HG02981 (cell line): ENCODE data around the gene PHYHD1.
"Not testable (repeated sequence)": the region's sequence is repeated elsewhere in the genome, so short reads cannot be mapped to it uniquely, and the experiment has no call there.

Experiments used
- ATAC-seq: cut with Tn5 transposase; IDR thresholded peaks from one replicate; pipeline ENCODE4 v1.9.1; 2021; ENCODE audit warnings: mild to moderate bottlenecking, moderate library complexity; ENCODE audit not compliant: unreplicated experiment

The PHYHD1 gene

GRCh38 chr9:128919402-128920089 lies 1.2 kb upstream of the PHYHD1 start:
- ATAC-seq = no peak

GRCh38 chr9:128921881-128922763 lies 1.3 kb downstream of the PHYHD1 start:
- ATAC-seq = no peak

- no peak for ATAC-seq
Measured at GRCh38 chr9:128923493-128923883, 2.7 kb downstream of the PHYHD1 start.

DNA sequence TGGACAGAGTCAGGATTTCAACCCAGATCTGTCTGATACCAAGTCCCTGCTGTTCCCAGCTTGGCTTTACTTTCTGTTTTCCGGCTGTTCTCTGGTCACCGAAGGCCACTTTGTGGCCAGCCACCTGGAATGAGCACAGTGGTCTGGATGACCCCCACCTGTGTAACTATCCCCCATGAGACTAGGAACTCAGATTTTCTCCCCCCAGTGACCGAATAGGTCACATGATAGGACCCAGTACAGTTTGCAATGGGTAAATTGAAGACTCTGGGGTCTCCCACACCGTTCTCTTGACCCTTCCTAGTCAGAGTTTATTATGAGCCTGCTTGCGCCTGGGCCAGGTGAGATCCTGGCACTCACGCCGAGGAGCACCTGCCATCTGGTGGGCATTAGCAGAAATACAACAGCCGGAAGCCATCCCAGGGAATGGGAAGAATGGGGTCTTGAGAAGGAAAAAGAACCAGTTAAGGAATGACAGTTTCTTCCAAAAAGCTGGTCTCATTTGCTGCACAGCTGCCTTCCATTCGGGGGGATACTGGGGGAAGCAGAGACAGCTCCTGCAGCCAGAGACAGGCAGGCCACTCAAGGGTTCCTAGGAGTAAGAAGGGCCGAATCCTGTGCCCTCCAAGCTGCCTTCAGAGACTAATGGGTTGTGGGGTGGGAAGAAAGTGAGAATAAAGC lies 7.1 kb downstream of the PHYHD1 start:
- no peak for ATAC-seq

GRCh38 chr9:128928624-128929023 lies 7.8 kb downstream of the PHYHD1 start:
- ATAC-seq = no peak

- no peak for ATAC-seq
Measured at GRCh38 chr9:128929560-128929959, 8.8 kb downstream of the PHYHD1 start.

GRCh38 chr9:128933731-128934130 lies 12.9 kb downstream of the PHYHD1 start:
- no peak for ATAC-seq

DNA sequence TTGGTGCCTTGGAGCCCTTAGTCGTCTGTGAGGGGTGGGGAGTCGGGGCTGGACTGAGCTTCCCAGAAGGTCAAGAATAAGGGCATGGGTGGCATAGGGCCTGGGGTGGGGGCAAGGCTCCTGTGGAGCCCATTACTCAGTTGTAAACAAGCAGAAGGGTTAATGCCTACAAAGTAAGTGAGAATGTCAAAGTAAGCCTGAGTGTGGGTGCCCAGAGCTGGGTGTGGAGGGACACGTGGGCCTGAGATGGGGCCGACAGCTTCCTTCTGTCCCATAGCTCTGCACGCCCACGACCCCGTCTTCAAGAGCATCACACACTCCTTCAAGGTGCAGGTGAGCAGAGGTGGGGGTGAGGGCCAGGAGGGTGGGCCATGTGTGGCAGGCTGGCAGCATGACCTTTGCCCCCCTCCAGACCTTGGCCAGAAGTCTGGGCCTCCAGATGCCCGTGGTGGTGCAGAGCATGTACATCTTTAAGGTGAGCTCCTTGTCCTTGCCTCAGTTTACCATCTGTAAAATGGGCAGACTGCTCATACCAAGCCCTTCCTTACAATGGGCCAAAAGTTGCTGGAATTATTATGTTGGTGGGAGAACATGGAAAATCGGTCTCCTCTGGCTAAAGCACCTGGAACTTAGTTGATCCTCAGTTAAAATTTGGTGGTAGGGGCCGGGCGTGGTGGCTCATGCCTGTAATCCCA lies 15.5 kb downstream of the PHYHD1 start:
- ATAC-seq = no peak

GRCh38 chr9:128937310-128938165 lies 16.8 kb downstream of the PHYHD1 start:
- ATAC-seq = no peak

DNA sequence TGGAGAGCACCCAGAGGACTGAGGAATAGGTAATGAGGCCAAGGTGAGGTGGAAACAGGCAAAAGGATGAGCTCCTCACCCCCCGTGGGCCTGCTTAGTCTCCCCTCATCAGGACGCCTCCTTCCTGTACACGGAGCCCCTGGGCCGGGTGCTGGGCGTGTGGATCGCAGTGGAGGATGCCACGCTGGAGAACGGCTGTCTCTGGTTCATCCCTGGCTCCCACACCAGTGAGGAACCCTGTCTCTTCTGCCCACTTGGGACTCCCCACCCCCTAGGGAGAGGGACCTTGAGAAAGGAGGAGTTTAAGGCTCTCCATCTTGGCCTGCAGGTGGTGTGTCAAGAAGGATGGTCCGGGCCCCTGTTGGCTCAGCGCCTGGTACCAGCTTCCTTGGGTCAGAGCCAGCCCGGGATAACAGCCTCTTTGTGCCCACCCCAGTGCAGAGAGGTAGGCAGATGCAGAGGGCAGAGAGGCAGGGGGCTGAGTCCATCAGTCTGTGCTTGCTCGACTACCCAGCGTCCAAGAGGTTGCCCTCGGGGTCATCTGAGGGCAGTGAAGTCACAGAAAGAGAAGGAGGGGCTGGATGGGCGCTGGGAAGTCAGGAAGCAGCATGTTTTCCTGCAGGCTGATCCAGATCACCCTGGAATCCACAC lies 19.6 kb downstream of the PHYHD1 start:
- no peak for ATAC-seq

- ATAC-seq = no peak
Measured at GRCh38 chr9:128940946-128941755, 20.4 kb downstream of the PHYHD1 start.

GRCh38 chr9:128943832-128944620 lies 23.2 kb downstream of the PHYHD1 start:
- ATAC-seq = no peak

GRCh38 chr9:128944966-128945365 lies 24.2 kb downstream of the PHYHD1 start:
- not testable (repeated sequence) for ATAC-seq

DNA sequence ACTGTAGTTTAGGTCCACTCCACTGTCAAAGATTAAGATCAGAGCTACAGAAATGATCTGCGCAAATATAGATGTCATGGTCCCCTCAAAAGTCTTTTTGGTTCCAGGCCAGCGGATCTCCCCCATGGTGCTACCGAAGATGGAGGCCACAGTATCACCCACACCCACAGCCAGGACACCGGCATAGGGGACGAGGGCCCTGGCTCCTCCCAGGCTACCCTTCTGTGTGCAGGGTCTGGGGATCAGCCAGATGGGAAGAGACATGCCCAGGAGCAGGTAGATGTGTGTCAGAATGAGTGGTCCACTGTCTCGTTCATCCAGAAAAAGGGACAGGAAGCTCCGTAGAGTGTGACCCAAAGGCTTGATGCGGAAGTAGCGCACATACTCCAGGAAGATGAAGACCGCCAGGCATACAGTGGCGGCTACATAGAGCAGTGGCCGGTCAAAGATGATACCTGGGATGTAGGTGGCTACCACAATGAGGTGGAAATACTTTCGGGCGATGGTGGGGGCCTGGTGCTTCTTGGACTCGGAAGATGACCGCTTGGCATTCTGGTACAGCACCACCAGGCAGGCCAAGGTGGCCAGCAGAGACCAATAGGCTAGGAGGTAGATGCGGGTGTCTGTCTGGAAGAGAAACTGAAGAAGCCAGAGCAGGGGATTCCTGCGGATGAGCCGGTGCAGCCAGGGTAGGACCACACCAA lies 25.2 kb downstream of the PHYHD1 start:
- ATAC-seq = no peak

GRCh38 chr9:128946571-128947276 lies 25.9 kb downstream of the PHYHD1 start:
- ATAC-seq = no peak

DNA sequence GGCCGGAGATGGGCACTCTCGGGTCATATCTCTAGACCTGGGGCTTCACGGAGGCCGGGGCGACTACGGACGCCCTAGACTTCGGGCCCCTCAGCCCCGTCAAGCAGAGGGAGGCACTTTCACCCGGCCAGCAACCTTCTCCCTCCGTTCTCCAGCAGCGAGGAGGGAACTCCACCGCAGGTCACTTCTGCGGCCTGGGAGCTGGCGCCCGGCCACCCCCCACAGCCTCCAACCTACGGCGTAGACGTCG lies 26.4 kb downstream of the PHYHD1 start:
- no peak for ATAC-seq
